ENCODE data around the gene CWF19L2.

- TF ChIP-seq, protein P1, sequence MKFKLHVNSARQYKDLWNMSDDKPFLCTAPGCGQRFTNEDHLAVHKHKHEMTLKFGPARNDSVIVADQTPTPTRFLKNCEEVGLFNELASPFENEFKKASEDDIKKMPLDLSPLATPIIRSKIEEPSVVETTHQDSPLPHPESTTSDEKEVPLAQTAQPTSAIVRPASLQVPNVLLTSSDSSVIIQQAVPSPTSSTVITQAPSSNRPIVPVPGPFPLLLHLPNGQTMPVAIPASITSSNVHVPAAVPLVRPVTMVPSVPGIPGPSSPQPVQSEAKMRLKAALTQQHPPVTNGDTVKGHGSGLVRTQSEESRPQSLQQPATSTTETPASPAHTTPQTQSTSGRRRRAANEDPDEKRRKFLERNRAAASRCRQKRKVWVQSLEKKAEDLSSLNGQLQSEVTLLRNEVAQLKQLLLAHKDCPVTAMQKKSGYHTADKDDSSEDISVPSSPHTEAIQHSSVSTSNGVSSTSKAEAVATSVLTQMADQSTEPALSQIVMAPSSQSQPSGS (IDR thresholded peaks at IDR 0.05; ENCODE audit: low read length) = no peak
- no peak for TF ChIP-seq HDAC6 (IDR thresholded peaks at IDR 0.05; ENCODE audit: low read depth, low read length)
- TF ChIP-seq, protein P2, sequence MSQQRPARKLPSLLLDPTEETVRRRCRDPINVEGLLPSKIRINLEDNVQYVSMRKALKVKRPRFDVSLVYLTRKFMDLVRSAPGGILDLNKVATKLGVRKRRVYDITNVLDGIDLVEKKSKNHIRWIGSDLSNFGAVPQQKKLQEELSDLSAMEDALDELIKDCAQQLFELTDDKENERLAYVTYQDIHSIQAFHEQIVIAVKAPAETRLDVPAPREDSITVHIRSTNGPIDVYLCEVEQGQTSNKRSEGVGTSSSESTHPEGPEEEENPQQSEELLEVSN (IDR thresholded peaks at IDR 0.05) = no peak
- TF ChIP-seq, protein P3, sequence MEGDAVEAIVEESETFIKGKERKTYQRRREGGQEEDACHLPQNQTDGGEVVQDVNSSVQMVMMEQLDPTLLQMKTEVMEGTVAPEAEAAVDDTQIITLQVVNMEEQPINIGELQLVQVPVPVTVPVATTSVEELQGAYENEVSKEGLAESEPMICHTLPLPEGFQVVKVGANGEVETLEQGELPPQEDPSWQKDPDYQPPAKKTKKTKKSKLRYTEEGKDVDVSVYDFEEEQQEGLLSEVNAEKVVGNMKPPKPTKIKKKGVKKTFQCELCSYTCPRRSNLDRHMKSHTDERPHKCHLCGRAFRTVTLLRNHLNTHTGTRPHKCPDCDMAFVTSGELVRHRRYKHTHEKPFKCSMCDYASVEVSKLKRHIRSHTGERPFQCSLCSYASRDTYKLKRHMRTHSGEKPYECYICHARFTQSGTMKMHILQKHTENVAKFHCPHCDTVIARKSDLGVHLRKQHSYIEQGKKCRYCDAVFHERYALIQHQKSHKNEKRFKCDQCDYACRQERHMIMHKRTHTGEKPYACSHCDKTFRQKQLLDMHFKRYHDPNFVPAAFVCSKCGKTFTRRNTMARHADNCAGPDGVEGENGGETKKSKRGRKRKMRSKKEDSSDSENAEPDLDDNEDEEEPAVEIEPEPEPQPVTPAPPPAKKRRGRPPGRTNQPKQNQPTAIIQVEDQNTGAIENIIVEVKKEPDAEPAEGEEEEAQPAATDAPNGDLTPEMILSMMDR (IDR thresholded peaks at IDR 0.05; ENCODE audit: control extremely low read depth in 1 of 3, insufficient read depth in 1 of 3, low read depth in 1 of 3, low read length in 3 of 3) = no peak
- TF ChIP-seq YY1 (IDR thresholded peaks at IDR 0.05; ENCODE audit: low read depth, low read length) = no peak
- TF ChIP-seq MAFK (IDR thresholded peaks at IDR 0.05; ENCODE audit: low read depth, low read length) = no peak
- no peak for TF ChIP-seq SIN3A (conservative IDR thresholded peaks at IDR 0.05 in 1 of 2, IDR thresholded peaks at IDR 0.05 in 1 of 2; ENCODE audit: low read depth in 1 of 2, low read length in 2 of 2)
- no peak for TF ChIP-seq RFX5 (IDR thresholded peaks at IDR 0.05; ENCODE audit: borderline replicate concordance, low read depth, low read length)
- no peak for TF ChIP-seq POLR2A (IDR thresholded peaks at IDR 0.05; ENCODE audit: control extremely low read depth in 1 of 2, low read depth in 2 of 2, low read length in 2 of 2)
- no peak for TF ChIP-seq CREB1 (IDR thresholded peaks at IDR 0.05)
- no peak for TF ChIP-seq EZH2 (IDR thresholded peaks at IDR 0.05; ENCODE audit: low read depth, low read length, severe bottlenecking)
- TF ChIP-seq RXRA (IDR thresholded peaks at IDR 0.05; ENCODE audit: insufficient read depth, low read depth, low read length) = no peak
- TF ChIP-seq, protein P4, sequence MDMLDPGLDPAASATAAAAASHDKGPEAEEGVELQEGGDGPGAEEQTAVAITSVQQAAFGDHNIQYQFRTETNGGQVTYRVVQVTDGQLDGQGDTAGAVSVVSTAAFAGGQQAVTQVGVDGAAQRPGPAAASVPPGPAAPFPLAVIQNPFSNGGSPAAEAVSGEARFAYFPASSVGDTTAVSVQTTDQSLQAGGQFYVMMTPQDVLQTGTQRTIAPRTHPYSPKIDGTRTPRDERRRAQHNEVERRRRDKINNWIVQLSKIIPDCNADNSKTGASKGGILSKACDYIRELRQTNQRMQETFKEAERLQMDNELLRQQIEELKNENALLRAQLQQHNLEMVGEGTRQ (IDR thresholded peaks at IDR 0.05; ENCODE audit: low read length) = no peak
- TF ChIP-seq MAX (IDR thresholded peaks at IDR 0.05) = no peak
These were observed 10.7 kb downstream of the CWF19L2 start for GRCh38 chr11:107446822-107447431.
